GM18507 (cell line): ENCODE data around the gene ASTL.

Experiments used
- DNase-seq: peaks from one replicate; pipeline ENCODE4 v3.0.0; 2011; ENCODE audit warnings: low read depth; ENCODE audit not compliant: insufficient read length; ENCODE audit errors: extremely low spot score
- FAIRE-seq: peaks from 2 replicates; lab custom pipeline; 2011; peaks lifted over from hg19 to GRCh38; lab: Jason Lieb, UNC

The ASTL gene

DNA sequence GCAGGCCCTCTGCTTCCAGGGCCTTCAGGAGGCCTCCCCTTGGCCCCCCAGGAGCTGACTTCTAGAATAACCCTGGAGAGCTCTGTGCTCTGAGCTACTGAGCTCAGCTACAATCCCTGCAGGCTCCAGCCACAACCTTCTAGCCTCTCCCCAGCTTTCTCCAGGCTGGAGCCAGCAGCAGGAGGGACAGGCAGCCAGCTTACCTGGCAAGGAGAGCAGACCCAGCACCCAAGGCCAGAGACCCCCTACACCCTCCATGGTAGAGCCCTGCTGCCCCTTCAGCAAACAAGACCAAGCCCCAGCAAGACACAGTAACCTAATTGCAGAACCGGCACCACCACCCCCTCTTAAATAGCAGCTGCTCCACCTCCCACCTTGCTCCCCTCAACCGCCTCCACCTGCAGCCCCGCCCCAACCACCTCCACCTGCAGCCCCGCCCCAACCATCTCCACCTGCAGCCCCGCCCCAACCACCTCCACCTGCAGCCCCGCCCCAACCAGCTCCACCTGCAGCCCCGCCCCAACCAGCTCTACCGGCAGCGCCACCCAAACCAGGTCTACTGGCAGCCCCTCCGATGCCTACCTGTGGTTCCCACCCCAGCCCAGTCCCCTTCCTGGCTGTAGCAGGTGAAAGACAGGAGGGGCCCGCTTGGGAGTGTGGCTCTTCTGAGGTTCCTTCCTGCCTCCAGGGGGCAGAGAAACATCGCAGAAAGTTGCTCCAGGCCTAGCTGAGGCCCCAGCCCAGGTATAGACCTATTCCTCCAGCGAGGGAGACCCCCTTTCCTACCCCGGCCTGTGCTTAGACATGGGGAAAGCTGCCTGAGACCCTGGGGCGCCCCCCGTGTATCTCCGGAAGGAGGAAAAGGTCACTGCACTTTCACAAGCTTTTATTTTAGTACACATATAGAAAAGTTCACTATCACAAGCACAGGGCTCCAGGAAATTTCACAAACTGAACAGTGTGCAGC is at the start of gene ASTL:
ASTL (minus strand) TSS at position 324 of the 967 bp plus-strand sequence; CDS start at position 258, 66 bp downstream.
- FAIRE-seq = peak; percentile 81

DNA sequence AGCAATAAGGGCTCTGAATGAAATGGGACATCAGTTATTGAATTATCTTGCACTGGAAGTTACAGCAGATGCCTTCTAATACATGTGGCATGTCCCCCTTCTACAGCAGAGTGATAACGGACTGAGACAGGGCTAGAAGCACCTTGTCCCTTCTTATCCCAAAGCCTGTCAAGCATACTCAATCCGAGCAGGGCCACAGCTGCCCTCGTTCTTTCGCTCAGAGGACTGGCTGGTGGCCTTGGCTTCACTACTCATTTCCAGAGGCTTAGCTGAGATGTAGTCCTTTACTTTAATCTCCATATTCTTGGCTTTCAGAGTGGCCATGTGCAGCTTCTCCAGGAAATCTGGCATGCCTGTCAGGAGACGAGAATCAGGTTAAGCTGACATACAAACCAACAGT is 48.3 kb upstream of the ASTL start:
- no peak for FAIRE-seq
- no peak for DNase-seq

More for the DNA sequence above, at the start of gene ASTL:
- no peak for DNase-seq

- no peak for DNase-seq
- no peak for FAIRE-seq
These were observed 47.2 kb upstream of the ASTL start for GRCh38 chr2:96185516-96185915.

DNA sequence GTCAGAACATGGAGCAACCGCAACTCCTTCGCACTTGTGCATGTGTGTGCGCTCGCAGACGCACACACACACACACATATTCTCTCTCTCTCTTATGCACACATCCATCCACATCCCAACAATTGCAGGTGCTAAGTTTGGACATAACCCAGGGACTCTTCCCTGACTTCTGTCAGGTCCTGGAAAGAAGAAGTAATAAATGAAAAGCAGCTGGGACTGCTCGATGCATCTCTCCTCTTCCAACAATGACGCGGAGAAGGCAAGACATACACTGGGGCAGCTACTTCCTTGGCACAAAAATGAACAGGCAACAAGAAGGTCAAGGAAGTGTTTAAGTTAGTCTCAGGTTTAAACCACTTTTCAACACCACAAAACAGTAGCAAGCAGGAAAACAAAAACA is 46.7 kb upstream of the ASTL start:
- FAIRE-seq (no peak), DNase-seq (no peak)

DNA sequence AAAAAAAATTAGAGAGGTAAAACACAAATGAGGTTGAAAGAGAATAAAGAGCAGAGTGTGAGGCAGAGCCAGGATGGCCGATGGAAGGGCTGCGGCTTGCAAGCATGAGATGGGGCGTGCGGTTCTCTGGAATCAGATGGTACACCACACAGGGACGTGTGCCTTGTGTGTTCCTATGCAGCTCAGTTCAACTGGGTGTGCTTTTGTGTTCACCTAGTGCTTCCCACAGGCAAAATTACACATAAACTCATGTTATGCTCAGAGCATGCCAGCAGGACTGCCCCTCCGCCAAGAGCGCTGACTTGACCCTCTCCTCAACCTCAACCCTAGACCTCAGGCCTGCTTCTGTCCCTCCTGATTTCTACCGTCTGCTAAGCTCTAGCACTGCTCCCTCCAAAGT is 45.9 kb upstream of the ASTL start:
- no peak for DNase-seq
- FAIRE-seq = no peak

DNA sequence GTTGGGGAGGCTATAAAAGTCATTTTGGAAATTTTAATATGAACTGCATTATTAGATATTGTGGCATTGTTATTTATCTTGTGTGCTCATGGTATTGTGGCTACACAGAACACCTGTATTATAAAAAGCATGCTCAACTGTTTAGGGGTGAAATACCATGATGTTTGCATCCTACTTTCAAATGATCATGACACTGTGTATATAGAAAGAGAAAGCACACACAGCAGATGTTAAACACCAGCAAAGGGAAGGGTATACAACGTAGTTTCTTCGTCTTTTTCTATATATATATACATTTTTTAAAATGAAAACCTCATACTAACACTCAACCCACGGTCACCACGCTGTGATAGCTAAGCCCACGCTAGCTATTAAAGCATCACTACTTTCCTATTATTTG is 43.2 kb upstream of the ASTL start:
- DNase-seq = no peak
- no peak for FAIRE-seq

DNA sequence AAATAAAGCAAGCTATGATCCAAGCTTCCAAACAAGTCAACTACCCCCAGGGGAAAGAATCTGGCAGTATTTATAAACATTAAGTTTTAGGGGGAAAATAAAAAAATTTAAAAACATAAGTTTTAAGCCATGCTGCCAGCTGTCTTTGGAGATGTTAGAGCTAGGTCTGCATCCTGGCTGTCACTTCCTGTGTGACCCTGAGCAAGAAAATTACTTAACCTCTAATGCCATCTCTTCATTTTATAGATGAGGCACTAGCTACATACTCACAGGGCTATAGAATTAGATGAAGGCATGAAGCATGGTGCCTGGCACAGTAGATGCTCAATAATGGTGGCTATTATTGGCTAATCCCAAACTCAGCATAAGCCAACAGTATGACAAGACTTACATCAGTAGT is 42.2 kb upstream of the ASTL start:
- no peak for FAIRE-seq
- no peak for DNase-seq

- FAIRE-seq (no peak), DNase-seq (no peak)
These were observed 41.7 kb upstream of the ASTL start for GRCh38 chr2:96180002-96180401.

GRCh38 chr2:96176661-96177060 is 38.4 kb upstream of the ASTL start:
- DNase-seq (no peak), FAIRE-seq (no peak)

- FAIRE-seq = no peak
- no peak for DNase-seq
These were observed 37.6 kb upstream of the ASTL start for GRCh38 chr2:96175951-96176350.

DNA sequence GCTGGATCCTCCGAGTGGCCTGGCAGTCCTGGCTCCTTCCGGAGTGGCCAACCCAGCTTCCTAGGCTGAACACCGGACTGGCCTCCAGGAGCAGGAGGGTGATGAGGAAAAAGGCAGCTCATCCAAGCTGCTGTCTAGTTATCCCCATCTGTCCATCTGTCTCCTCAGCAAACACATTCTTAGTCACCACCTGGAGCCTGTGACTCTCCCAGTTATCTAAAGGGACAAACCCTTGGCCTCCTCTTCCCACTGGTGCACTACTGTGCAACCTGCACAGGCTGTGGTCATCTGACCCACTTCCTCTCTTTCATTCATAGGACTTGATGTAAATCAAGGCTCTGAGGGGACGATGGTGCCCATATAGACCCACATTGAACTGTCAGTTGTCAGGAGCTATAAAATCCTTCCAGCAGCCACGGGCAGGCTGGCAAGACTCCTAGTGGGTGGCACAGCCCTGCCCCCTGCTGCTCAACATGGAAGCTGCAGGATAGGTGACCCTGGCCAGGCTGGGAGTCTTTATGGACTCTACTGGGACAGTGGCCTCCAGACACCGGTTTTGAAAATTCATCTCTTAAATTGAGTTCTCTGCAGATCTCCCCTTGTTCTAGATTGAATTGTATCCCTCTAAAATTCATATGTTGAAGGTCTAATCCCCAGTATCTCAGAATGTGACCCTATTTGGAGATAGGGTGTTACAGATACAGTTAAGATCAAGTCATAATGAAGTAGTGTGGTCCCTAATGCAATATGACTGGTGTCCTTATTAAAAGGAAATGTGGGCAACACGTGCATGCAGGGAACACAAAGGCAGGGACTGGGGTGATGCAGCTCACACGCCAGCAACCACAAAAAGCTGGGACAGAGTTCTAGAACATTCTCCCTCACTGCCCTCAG is 36.2 kb upstream of the ASTL start:
- DNase-seq = peak; percentile 71
- FAIRE-seq = peak; percentile 87

GRCh38 chr2:96171831-96172230 is 33.5 kb upstream of the ASTL start:
- FAIRE-seq = no peak
- no peak for DNase-seq

- no peak for DNase-seq
- no peak for FAIRE-seq
These were observed 32.3 kb upstream of the ASTL start for GRCh38 chr2:96170626-96171025.

- DNase-seq = no peak
- FAIRE-seq = no peak
These were observed 31.7 kb upstream of the ASTL start for GRCh38 chr2:96169868-96170507.

GRCh38 chr2:96167407-96168013 is 29.2 kb upstream of the ASTL start:
- no peak for DNase-seq
- no peak for FAIRE-seq

GRCh38 chr2:96164459-96165184 is 26.3 kb upstream of the ASTL start:
- peak; percentile 84 for DNase-seq
- FAIRE-seq = peak; percentile 98

DNA sequence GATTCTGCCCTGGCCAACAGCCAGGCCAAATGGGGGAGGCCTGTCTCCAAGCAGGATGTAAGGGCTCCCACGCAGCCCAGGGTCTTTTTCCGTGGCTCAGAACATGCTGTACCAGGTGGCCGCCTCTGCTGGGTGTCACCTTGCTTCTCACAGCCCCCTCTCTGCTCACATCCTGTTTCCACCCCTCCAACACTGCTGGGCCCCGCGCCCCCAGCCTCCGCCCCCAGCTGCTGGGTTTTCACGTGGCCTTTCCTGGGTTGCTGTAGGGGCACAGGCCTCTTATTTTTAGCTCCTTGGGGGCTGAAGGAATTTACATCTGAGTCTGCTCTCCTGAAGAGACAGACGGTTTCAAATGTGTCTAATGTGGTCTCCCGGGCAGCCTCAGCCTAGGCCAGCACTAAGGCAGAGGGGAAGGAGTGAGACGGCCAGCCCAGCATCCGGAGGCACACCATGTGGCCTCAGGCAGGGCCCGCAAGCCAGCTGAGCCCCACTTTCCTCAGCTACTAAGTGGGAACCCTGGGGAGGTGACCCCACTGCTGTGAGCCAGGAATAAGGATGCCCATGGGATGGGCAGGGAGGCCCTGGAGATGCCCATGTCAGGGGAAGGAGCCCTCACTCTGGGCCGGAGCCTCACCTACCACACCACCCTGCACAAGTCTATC is 25.6 kb upstream of the ASTL start:
- no peak for FAIRE-seq
- no peak for DNase-seq

DNA sequence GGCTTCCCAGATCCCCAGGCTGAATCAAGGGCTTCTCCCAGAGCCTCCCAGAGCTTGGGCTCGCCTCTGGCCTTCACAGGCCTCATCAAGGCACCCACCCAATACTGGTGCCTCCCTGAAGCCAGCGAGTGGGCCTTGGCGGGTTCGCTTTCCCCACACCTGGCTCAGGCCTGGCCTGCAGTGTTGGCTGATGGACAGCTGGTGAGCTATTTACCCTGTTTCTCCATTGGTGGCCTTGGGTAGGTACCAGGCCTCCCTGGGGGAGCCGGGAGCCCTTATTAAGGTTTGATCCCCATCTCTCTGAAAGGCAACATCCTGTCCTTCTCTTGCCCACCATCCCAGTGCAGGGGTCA is 25.1 kb upstream of the ASTL start:
- DNase-seq (no peak), FAIRE-seq (no peak)
